AG09319 (cell line): ENCODE measurements around the gene IFIT5.
A peak's percentile ranks its signal among the peaks of the same experiment; 100 is the strongest.

Experiments used
- DNase-seq: peaks from one replicate; pipeline ENCODE4 v3.0.0-alpha.2; 2010; ENCODE audit warnings: low read depth; ENCODE audit errors: extremely low read depth
- CTCF ChIP-seq: IDR thresholded peaks from 2 replicates; pipeline ENCODE4 v1.5.1; 2011; ENCODE audit warnings: low read depth, mild to moderate bottlenecking, inconsistent platforms, low read length, moderate library complexity

IFIT5 gene

DNA sequence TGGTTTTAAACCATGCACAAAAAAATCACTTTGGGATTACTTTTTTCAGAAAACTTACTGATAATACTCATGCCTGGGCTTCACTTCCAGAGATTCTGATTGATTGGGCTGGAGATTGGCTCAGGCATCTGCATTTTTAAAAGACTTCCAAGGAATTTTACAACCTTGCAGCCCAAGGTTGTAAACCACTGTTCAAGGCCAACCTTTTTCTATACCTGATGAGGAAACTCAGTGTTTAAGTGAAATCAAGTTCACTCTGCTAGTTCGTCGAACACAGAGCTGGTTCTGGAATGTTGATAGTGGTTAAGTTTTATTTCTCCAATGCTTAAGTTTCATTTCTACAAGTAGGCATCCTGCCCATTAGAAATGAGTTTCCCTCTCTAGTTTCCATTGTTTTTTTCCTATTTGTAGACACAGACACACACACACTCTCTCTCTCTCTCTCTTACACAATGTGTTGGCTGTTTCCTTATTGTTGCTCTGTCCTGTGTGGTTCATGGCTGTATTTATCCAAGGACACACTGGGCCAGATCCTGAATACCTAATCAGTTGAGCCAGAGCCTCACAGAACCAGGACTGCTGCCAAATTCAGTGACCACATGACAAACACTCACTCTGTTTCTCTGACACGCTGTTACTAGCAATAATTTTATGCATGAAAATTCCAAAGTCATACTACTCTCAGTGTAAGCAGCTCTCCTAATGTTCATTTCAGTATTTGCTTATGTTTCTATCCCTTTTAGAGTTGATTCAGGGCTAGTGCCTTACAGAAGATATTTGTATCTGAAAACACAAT is 40.3 kb upstream of the IFIT5 start:
- no peak for TF ChIP-seq CTCF
- peak; percentile 95 for DNase-seq

DNA sequence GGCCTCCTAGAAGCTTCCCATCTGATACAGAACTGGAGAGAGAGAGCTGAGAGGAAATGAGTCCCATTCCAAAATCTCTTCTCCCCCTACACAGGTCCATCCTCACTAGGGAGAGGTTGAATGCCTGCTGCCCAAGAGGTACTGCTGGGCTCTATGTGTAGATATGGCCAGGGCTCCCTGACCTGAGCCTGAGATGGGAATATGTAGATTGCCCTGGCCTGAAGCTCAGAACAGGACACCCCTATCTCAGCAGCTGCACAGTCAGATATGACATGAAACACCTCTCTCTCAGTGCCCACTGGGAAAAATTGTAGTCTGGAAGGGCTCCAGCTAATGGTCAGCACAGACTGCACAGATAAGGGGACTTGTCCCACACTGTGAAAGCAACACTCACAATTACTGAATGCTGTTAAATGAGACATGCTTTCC is 39.6 kb upstream of the IFIT5 start:
- TF ChIP-seq CTCF: no peak
- DNase-seq: no peak

DNA sequence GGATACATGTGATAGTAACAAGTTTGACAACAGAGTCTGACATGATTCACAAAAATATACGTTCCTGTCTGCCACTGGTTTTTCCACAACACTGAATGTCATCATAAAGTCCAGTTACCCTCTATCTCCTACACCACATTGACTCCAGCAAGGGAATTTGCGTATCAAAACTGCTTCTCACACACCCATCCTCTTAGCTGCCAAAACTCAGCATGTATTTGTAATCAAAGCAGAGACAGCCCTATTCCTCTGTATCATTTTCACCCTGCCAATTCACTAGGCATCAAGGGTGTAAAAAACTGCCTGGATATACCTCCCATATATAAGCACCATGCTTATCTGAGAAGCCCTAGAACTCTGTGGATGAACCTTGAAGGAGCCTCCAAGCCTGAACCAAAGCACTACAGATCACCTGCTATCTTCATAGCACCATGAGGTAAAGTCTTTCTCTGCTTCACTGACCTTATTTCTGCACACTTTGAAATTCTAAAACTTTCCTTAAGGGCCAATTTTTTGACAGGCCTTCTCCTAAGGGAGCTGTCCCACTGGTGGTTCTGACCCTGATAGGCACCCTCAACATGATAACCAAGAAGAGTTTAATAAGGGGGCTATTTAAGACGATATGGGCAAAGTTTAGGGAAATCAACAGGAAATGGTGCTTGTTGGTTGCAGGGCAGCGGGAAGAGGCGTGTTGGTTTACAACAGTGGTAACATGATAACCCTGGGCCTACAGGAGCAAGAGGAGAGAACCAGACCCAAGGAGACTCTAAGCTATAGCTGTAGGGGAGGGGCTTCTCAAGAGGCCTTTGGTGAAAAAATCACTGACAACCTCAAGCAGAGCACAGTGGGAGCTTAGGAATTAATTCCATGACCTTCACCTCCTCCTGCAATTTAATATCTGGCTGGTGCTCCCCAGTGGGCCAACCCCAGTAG is 36.4 kb upstream of the IFIT5 start, which contains the start of gene IFIT1B:
Gene IFIT1B, plus strand, starts transcription at position 352 of the 933 bp plus-strand sequence. Its CDS starts 80 bp downstream, at position 432.
- no peak for TF ChIP-seq CTCF
- DNase-seq: no peak

DNA sequence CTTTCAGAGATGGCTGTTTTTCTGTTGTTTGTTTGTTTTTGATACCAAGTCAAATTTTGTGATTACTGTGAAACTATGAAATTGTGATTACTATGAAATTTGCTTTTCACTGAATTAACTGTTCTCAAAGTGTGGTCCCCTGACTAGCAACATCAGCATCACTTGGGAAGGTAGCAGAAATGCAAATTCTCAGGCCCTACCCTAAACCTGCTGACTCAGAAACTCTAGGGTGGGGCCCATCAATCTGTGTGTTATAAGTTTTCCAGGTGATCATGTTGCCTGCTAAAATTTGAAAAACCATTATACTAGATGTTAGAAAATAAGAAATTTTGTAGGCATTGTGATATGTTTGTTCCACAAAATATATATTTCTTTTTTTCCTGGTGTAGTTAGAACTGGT is 35.3 kb upstream of the IFIT5 start:
- no peak for DNase-seq
- no peak for TF ChIP-seq CTCF

DNA sequence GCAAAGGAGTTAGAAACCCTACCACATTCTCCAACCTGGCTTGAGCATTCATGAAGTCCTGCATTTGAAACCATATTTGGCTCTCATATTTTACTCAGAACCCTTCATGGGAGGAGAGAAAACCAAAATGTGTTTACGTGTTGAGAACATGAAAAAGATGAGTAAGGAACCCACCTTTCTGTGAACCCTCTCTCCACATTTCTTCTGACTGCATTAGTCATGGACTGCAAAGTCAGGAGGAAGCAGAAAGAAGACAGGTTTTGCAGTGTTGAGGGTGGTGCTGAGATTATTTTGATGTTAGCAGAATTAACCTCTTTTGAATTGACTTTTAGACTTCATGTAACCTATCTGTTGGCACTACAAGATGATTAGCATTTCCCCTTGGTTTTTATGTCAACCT is 31.6 kb upstream of the IFIT5 start:
- no peak for DNase-seq
- TF ChIP-seq CTCF: no peak

DNA sequence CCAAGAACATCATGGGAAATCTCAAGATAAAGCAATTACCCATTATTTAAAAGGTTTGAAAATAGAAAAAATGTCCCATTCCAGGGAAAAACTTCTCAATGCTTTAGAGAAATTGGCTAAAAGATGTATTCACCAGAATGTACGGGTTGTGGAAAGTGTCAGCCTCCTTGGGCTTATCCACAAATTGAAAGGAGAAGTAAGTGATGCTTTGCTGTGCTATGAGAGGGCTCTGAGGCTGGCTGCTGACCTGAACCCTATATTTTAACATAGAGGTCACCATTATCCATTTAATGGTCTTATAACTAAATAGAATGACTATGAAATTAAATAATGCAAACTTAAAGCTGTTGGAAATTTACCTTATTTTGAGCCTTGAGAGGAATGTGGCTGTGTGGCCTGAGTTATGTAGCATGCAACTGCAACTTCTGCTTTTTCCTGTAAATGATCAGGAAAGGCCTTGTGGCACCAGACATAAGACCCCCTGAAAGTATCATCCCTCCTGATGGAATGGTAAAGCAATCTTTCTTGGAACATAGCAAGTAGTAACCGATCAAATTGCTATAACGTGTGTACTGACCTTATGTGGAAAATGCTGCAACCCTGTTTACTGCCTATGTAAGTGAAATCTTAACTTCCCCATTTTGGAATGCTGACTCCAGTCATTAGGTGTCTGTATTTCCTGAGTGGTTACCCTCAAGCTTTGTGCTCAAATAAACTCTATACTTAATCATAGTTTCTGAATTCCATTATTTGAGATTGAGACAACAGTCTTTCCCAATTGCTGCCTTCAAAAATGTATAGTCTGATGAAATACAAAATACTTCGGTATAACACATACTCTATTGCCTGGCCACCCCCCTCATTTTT is 29.7 kb upstream of the IFIT5 start:
- TF ChIP-seq CTCF: no peak
- DNase-seq: no peak
